GM23248 (cell line): ENCODE measurements around the gene NCCRP1. TPM values are rescaled to one million over a fixed set of nuclear protein-coding genes. Genes with fewer than 3 reads are reported as not detected.

Source experiments
- DNase-seq: peaks from one replicate; pipeline ENCODE4 v3.0.0-alpha.2; 2015
- H2AFZ ChIP-seq: fragments of 200-600 bp; sonication (generic); 2 replicates; pipeline ENCODE4 v1.6.1; 2016; ENCODE audit warnings: antibody characterized with exemption
- H3F3A ChIP-seq: fragments of 200-600 bp; sonication (generic); 2 replicates; pipeline ENCODE4 v1.6.1; 2016; ENCODE audit warnings: mild to moderate bottlenecking, antibody characterized with exemption, mixed run types; ENCODE audit not compliant: insufficient read depth
- H3K27ac ChIP-seq: fragments of 200-600 bp; sonication (generic); 2 replicates; pipeline ENCODE4 v1.5.1; 2016; ENCODE audit warnings: mild to moderate bottlenecking
- H3K27me3 ChIP-seq: fragments of 200-600 bp; sonication (generic); replicated peaks from 2 replicates; pipeline ENCODE4 v1.6.1; 2016; ENCODE audit warnings: mild to moderate bottlenecking; ENCODE audit not compliant: insufficient read depth
- H3K36me3 ChIP-seq: fragments of 200-600 bp; sonication (generic); 2 replicates; pipeline ENCODE4 v1.6.1; 2016; ENCODE audit warnings: low read depth, mild to moderate bottlenecking
- H3K4me1 ChIP-seq: fragments of 200-600 bp; sonication (generic); 2 replicates; pipeline ENCODE4 v1.6.1; 2016; ENCODE audit warnings: mild to moderate bottlenecking; ENCODE audit not compliant: insufficient read depth
- H3K4me2 ChIP-seq: fragments of 200-600 bp; sonication (generic); one replicate; pipeline ENCODE4 v1.6.1; 2016; ENCODE audit warnings: mild to moderate bottlenecking; ENCODE audit not compliant: unreplicated experiment
- H3K4me3 ChIP-seq: fragments of 200-600 bp; sonication (generic); 2 replicates; pipeline ENCODE4 v1.5.1; 2016; ENCODE audit warnings: mild to moderate bottlenecking
- H3K79me2 ChIP-seq: fragments of 200-600 bp; sonication (generic); 2 replicates; pipeline ENCODE4 v1.6.1; 2016; ENCODE audit warnings: mild to moderate bottlenecking; ENCODE audit not compliant: insufficient read depth
- H3K9ac ChIP-seq: fragments of 200-600 bp; sonication (generic); 2 replicates; pipeline ENCODE4 v1.6.1; 2016; ENCODE audit warnings: mild to moderate bottlenecking
- H3K9me2 ChIP-seq: fragments of 200-600 bp; sonication (generic); 2 replicates; pipeline ENCODE4 v1.6.1; 2016; ENCODE audit warnings: mixed run types, mild to moderate bottlenecking, moderate library complexity; ENCODE audit not compliant: insufficient read depth
- H3K9me3 ChIP-seq: fragments of 200-600 bp; sonication (generic); one replicate; pipeline ENCODE4 v1.6.1; 2017; ENCODE audit warnings: low read depth
- H4K20me1 ChIP-seq: fragments of 200-600 bp; sonication (generic); 2 replicates; pipeline ENCODE4 v1.6.0; 2016; ENCODE audit not compliant: insufficient read depth
- EZH2 ChIP-seq: fragments of 200-600 bp; sonication (generic); IDR thresholded peaks from 2 replicates; pipeline ENCODE4 v1.6.1; 2018; ENCODE audit warnings: antibody characterized with exemption, mild to moderate bottlenecking; ENCODE audit not compliant: insufficient read depth, poor library complexity, severe bottlenecking
- EZH2phosphoT487 ChIP-seq: fragments of 200-600 bp; sonication (generic); IDR thresholded peaks from 2 replicates; pipeline ENCODE4 v1.6.1; 2018; ENCODE audit warnings: antibody characterized with exemption, moderate library complexity, mild to moderate bottlenecking, low read depth; ENCODE audit not compliant: insufficient read depth
- WGBS, 2 experiments: methylation state at CpG; one replicate each; pipeline ENCODE4 v1.1.6; 2015 to 2017; ENCODE audit warnings: low lambda C conversion rate in 2 of 2, low coverage in 1 of 2; ENCODE audit errors: missing lambda C conversion rate in 2 of 2; 5-methylcytosine and 5-hydroxymethylcytosine counted together
- in situ Hi-C: fragments of 300-500 bp; cut with MboI; formaldehyde crosslinking; loops from 2 replicates; pipeline ENCODE4 v1.15.0; 2020
- polyA plus RNA-seq: library from polyadenylated mRNA; unstranded; fragments of >200 nt; fragmentation: Nextera tagmentation; extraction: Ambion mirVana; gene quantifications from 2 replicates; pipeline ENCODE4 v1.2.1, GENCODE V29; 2016
- total RNA-seq: library from RNA; depleted of rRNA; stranded (reverse); fragments of >200 nt; shearing (Covaris generic); gene quantifications from 2 replicates; pipeline ENCODE4 v1.2.3, GENCODE V29; 2014

Gene NCCRP1
- total and polyA plus RNA-seq, 2 experiments from 2014 or later, result not detected

DNA sequence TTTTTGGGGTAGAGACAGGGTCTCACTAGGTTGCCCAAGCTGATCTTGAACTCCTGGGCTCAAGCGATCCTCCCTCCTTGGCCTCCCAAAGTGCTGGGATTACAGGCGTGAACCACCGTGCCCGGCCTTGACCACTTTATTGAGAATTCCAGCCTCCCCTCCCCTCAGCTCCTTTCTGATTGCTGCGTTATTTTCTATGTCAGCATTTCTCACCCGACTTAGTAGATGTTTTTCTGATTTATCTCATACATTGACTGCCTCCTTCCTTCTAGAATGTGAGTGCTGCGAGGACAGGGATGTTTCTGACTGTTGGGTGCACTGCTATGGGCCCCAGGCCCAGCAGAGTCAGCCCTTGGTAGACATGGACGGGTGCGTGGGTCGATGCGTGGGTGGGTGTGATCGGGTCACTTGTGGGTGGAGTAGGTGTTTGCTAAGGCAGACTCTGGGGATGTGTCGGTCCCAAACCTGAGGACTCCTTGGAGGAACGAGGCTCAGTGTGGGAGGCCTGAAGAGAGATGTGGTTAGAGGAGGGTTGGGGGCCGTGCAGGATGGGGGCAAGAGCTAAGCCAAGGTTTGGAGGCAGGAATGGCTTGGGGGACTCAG is 34.2 kb upstream of the NCCRP1 start:
- H3K27ac ChIP-seq, result no peak overlapping the region
- H3K79me2 ChIP-seq, result peaks cover 76% of the 10 kb centered on the region
- H3K4me1 ChIP-seq, result peaks cover 4% of the 10 kb centered on the region; the same call in 1 of the 2 replicates
- in situ Hi-C loops, result no loop called here
- H3K4me3 ChIP-seq, result no peak overlapping the region
- no peak for TF ChIP-seq EZH2
- TF ChIP-seq EZH2phosphoT487, result no peak
- no peaks in the 10 kb centered on the region for H3K27me3 ChIP-seq
- WGBS, 2 experiments, result 78 to 80% methylated on average over 15 of the region's 15 CpGs
- peaks cover 4% of the 10 kb centered on the region; the same call in 1 of the 2 replicates for H4K20me1 ChIP-seq
- no peak overlapping the region for H2AFZ ChIP-seq
- H3K36me3 ChIP-seq, result no peaks in the 10 kb centered on the region
- no peak overlapping the region for H3K9ac ChIP-seq
- H3F3A ChIP-seq, result no peaks in the 10 kb centered on the region
- no peak overlapping the region for H3K4me2 ChIP-seq
- H3K9me2 ChIP-seq, result no peaks in the 10 kb centered on the region
- DNase-seq, result no peak
- no peaks in the 10 kb centered on the region for H3K9me3 ChIP-seq

DNA sequence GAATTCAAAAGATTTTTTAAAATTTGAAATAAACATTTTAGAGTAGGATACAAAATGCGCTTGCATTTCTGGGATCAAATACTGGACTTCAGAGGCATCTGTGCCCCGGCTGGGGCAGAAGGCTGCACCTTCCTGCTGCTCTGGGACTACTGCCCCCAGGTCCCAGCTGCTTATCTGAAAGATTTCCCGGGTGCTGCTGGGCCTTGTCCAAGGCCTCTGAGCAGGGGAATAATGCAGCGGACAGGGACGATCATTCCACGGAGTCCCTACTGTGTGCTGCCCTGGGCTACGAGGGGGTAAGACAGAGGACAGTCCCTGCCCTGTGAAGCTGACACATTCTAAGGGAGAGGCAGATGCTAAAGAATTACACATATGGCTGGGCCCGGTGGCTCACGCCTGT is 33.1 kb upstream of the NCCRP1 start:
- no peak for TF ChIP-seq EZH2
- Histone ChIP-seq H3K27me3 (no peaks in the 10 kb centered on the region), H3F3A (no peaks in the 10 kb centered on the region), H3K9me2 (no peaks in the 10 kb centered on the region), H3K79me2 (peaks cover 65% of the 10 kb centered on the region), H2AFZ (no peak overlapping the region), H3K4me1 (peaks cover 4% of the 10 kb centered on the region; the same call in 1 of the 2 replicates), H3K27ac (no peak overlapping the region), H4K20me1 (peaks cover 4% of the 10 kb centered on the region; the same call in 1 of the 2 replicates), H3K4me2 (no peak overlapping the region), H3K36me3 (no peaks in the 10 kb centered on the region), H3K9ac (no peak overlapping the region), H3K9me3 (no peaks in the 10 kb centered on the region), H3K4me3 (no peak overlapping the region)
- no peak for DNase-seq
- 86 to 88% methylated on average over 9 of the region's 9 CpGs for WGBS, 2 experiments
- in situ Hi-C loops, result no loop called here

DNA sequence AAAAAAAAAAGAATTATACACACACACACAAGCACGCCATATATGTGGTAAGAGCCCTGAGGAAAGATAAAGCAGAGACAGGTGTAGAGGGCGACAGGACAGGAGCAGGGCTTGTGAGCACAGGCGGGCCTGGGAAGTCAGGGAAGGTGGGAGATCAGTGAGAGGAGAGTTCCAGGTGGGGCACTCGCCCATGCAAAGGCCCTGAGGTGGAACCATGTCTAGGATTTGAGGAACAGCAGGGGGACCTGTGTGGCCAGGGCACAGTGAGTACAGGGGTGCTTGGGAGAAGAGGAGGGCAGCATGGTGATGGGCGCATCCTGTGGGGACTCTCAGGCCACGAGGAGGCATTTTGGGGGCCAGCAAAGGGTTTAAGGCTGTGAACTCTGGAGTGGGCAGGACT is 32.5 kb upstream of the NCCRP1 start:
- Histone ChIP-seq H3F3A (no peaks in the 10 kb centered on the region), H3K9me3 (no peaks in the 10 kb centered on the region), H3K79me2 (peaks cover 58% of the 10 kb centered on the region), H3K4me3 (no peak overlapping the region), H3K36me3 (no peaks in the 10 kb centered on the region), H3K4me2 (no peak overlapping the region), H2AFZ (no peak overlapping the region), H3K27me3 (no peaks in the 10 kb centered on the region), H3K27ac (no peak overlapping the region), H3K9ac (no peak overlapping the region), H3K9me2 (no peaks in the 10 kb centered on the region), H4K20me1 (peaks cover 4% of the 10 kb centered on the region; the same call in 1 of the 2 replicates), H3K4me1 (peaks cover 4% of the 10 kb centered on the region; the same call in 1 of the 2 replicates)
- in situ Hi-C loops, result no loop called here
- WGBS, 2 experiments, result 95 to 96% methylated on average over 6 of the region's 6 CpGs
- TF ChIP-seq EZH2phosphoT487 (no peak), EZH2 (no peak)
- DNase-seq, result no peak

DNA sequence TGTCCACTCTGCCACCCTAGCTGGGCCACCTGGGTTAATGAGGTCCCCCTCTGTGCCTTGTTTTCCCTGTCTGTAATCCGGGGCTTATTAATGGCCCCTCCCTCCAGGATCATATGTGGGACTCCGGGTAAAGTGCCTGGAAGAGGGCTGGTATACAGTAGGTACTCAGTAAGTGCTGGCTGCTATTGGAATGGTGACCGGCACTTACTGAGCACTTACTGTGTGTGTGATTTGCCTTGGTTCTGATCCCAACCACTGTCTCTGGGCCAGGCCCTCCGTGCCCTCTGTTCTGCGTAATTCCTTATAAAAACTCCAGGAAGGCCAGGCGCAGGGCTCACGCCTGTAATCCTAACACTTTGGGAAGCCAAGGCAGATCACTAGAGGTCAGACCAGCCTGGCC is 30.9 kb upstream of the NCCRP1 start:
- in situ Hi-C loops, result no loop called here
- Histone ChIP-seq H3K79me2 (peaks cover 45% of the 10 kb centered on the region), H3K4me3 (no peak overlapping the region), H3K9ac (no peak overlapping the region), H4K20me1 (no peaks in the 10 kb centered on the region), H3F3A (no peaks in the 10 kb centered on the region), H2AFZ (no peak overlapping the region), H3K27me3 (no peaks in the 10 kb centered on the region), H3K9me2 (no peaks in the 10 kb centered on the region), H3K36me3 (no peaks in the 10 kb centered on the region), H3K4me1 (peaks cover under 1% of the 10 kb centered on the region; the same call in 1 of the 2 replicates), H3K27ac (no peak overlapping the region), H3K4me2 (no peak overlapping the region), H3K9me3 (no peaks in the 10 kb centered on the region)
- no peak for TF ChIP-seq EZH2phosphoT487
- TF ChIP-seq EZH2, result no peak
- no peak for DNase-seq
- 96 to 97% methylated on average over 7 of the region's 7 CpGs for WGBS, 2 experiments
